T47D (cell line): Measurements from ENCODE around the gene GSN.

ENCODE experiments used
- DNase-seq, 2 experiments: peaks; one replicate each; pipeline versions ENCODE4 v3.0.0 to v3.0.0-alpha.2; 2011 to 2012; ENCODE audit warnings: low read depth in 1 of 2, low spot score in 1 of 2
- JUND ChIP-seq: IDR thresholded peaks from 2 replicates; pipeline ENCODE4 v1.6.1; 2012; ENCODE audit warnings: low read depth
- in situ Hi-C: cut with HindIII; loops from 2 replicates; pipeline ENCODE4 v1.10.0; 2016; ENCODE audit warnings: low sequenced_read_pairs, low pct_unique_long_range_greater_than_20kb

GSN gene

GRCh38 chr9:121322737-121323448, 54.9 kb downstream of the GSN start:
- DNase-seq = no peak
- in situ Hi-C loops = no loop called here

GRCh38 chr9:121323449-121324151, 55.6 kb downstream of the GSN start:
- no peak for TF ChIP-seq JUND
- in situ Hi-C loops = no loop called here
- DNase-seq = no peak

More at GRCh38 chr9:121322737-121323448, 54.9 kb downstream of the GSN start:
- no peak for TF ChIP-seq JUND

- no peak for TF ChIP-seq JUND
- DNase-seq = no peak
- in situ Hi-C loops = no loop called here
These were observed 56.4 kb downstream of the GSN start for GRCh38 chr9:121324316-121324715.

- in situ Hi-C loops = no loop called here
- no peak for DNase-seq
- no peak for TF ChIP-seq JUND
These were observed 56.8 kb downstream of the GSN start for GRCh38 chr9:121324755-121325154.

GRCh38 chr9:121325387-121325786, 57.4 kb downstream of the GSN start:
- no peak for DNase-seq
- no peak for TF ChIP-seq JUND
- in situ Hi-C loops = no loop called here

GRCh38 chr9:121326130-121326838, 58.3 kb downstream of the GSN start:
- TF ChIP-seq JUND = no peak
- in situ Hi-C loops = no loop called here
- peak in 1 of 2 experiments; percentile 70 for DNase-seq

GRCh38 chr9:121326901-121327613, 59.1 kb downstream of the GSN start:
- no peak for TF ChIP-seq JUND

GRCh38 chr9:121328476-121328875, 60.5 kb downstream of the GSN start:
- no peak for TF ChIP-seq JUND
- in situ Hi-C loops = no loop called here
- no peak for DNase-seq

More at GRCh38 chr9:121326901-121327613, 59.1 kb downstream of the GSN start:
- no peak for DNase-seq
- in situ Hi-C loops = no loop called here

- TF ChIP-seq JUND = no peak
- in situ Hi-C loops = no loop called here
- no peak for DNase-seq
These were observed 61.1 kb downstream of the GSN start for GRCh38 chr9:121328876-121329681.

- in situ Hi-C loops = no loop called here
- DNase-seq = no peak
These were observed 63.6 kb downstream of the GSN start for GRCh38 chr9:121331549-121331948.

GRCh38 chr9:121331992-121332685, 64.2 kb downstream of the GSN start:
- in situ Hi-C loops = no loop called here
- TF ChIP-seq JUND = no peak
- DNase-seq = peak; percentile 42 to 45

More at GRCh38 chr9:121331549-121331948, 63.6 kb downstream of the GSN start:
- TF ChIP-seq JUND = no peak
